ENCODE data around the gene ACTR3. TPM values are rescaled to one million over a fixed set of nuclear protein-coding genes. Genes with fewer than 3 reads are reported as not detected.
"Not testable (repeated sequence)": the region's sequence is repeated elsewhere in the genome, so short reads cannot be mapped to it uniquely, and the experiment has no call there.

ACTR3 gene
- total and polyA plus RNA-seq, 9 donors = 85.9 to 148 (median 116) TPM

GRCh38 chr2:113918229-113918628 lies 28.3 kb downstream of the ACTR3 start:
- Histone ChIP-seq H3K4me1 (ENCODE audit: control insufficient read depth, insufficient read depth, low read length) (no peaks in the 10 kb centered on the region), H3K27ac (ENCODE audit: low read length) (no peak overlapping the region), H3K4me3 (ENCODE audit: low read length) (no peak overlapping the region), H3K27me3 (ENCODE audit: control insufficient read depth, insufficient read depth, low read length) (no peaks in the 10 kb centered on the region), H3K9me3 (replicated peaks; ENCODE audit: control insufficient read depth, low read depth, low read length) (no peaks in the 10 kb centered on the region), H3K36me3 (ENCODE audit: control insufficient read depth, insufficient read depth, low read length) (peaks cover 8% of the 10 kb centered on the region)
- WGBS (ENCODE audit: insufficient coverage) = no CpG with 5 or more reads among the region's 1 CpG
- no peak for DNase-seq

GRCh38 chr2:113920996-113921395 lies 31.1 kb downstream of the ACTR3 start:
- Histone ChIP-seq H3K4me1 (ENCODE audit: control insufficient read depth, insufficient read depth, low read length) (no peaks in the 10 kb centered on the region), H3K27me3 (ENCODE audit: control insufficient read depth, insufficient read depth, low read length) (no peaks in the 10 kb centered on the region), H3K36me3 (ENCODE audit: control insufficient read depth, insufficient read depth, low read length) (peaks cover 12% of the 10 kb centered on the region), H3K4me3 (ENCODE audit: low read length) (no peak overlapping the region), H3K27ac (ENCODE audit: low read length) (no peak overlapping the region), H3K9me3 (replicated peaks; ENCODE audit: control insufficient read depth, low read depth, low read length) (no peaks in the 10 kb centered on the region)
- WGBS (ENCODE audit: insufficient coverage) = no CpG with 5 or more reads among the region's 3 CpGs
- DNase-seq = no peak

- WGBS (ENCODE audit: insufficient coverage) = 93% methylated on average over 6 of the region's 6 CpGs
- Histone ChIP-seq H3K27ac (ENCODE audit: low read length) (no peak overlapping the region), H3K36me3 (ENCODE audit: control insufficient read depth, insufficient read depth, low read length) (peaks cover 15% of the 10 kb centered on the region), H3K4me3 (ENCODE audit: low read length) (no peak overlapping the region), H3K9me3 (replicated peaks; ENCODE audit: control insufficient read depth, low read depth, low read length) (no peaks in the 10 kb centered on the region), H3K4me1 (ENCODE audit: control insufficient read depth, insufficient read depth, low read length) (no peaks in the 10 kb centered on the region), H3K27me3 (ENCODE audit: control insufficient read depth, insufficient read depth, low read length) (no peaks in the 10 kb centered on the region)
- DNase-seq = no peak
These were observed 32.4 kb downstream of the ACTR3 start for GRCh38 chr2:113922335-113922734.

- 100% methylated on average over 1 of the region's 3 CpGs for WGBS (ENCODE audit: insufficient coverage)
These were observed 32.9 kb downstream of the ACTR3 start for GRCh38 chr2:113922784-113923183.

GRCh38 chr2:113925884-113926283 lies 36.0 kb downstream of the ACTR3 start:
- Histone ChIP-seq H3K36me3 (ENCODE audit: control insufficient read depth, insufficient read depth, low read length) (peaks cover 17% of the 10 kb centered on the region), H3K27ac (ENCODE audit: low read length) (no peak overlapping the region), H3K9me3 (replicated peaks; ENCODE audit: control insufficient read depth, low read depth, low read length) (no peaks in the 10 kb centered on the region), H3K4me1 (ENCODE audit: control insufficient read depth, insufficient read depth, low read length) (no peaks in the 10 kb centered on the region), H3K4me3 (ENCODE audit: low read length) (no peak overlapping the region), H3K27me3 (ENCODE audit: control insufficient read depth, insufficient read depth, low read length) (no peaks in the 10 kb centered on the region)
- DNase-seq = no peak
- 100% methylated on average over 2 of the region's 6 CpGs for WGBS (ENCODE audit: insufficient coverage)

More at GRCh38 chr2:113922784-113923183, 32.9 kb downstream of the ACTR3 start:
- Histone ChIP-seq H3K36me3 (ENCODE audit: control insufficient read depth, insufficient read depth, low read length) (peaks cover 13% of the 10 kb centered on the region), H3K27me3 (ENCODE audit: control insufficient read depth, insufficient read depth, low read length) (no peaks in the 10 kb centered on the region), H3K9me3 (replicated peaks; ENCODE audit: control insufficient read depth, low read depth, low read length) (no peaks in the 10 kb centered on the region), H3K4me1 (ENCODE audit: control insufficient read depth, insufficient read depth, low read length) (no peaks in the 10 kb centered on the region), H3K4me3 (ENCODE audit: low read length) (no peak overlapping the region), H3K27ac (ENCODE audit: low read length) (no peak overlapping the region)
- no peak for DNase-seq

- DNase-seq = no peak
These were observed 36.4 kb downstream of the ACTR3 start for GRCh38 chr2:113926314-113926713.

GRCh38 chr2:113930448-113930847 lies 40.6 kb downstream of the ACTR3 start:
- no CpG with 5 or more reads among the region's 1 CpG for WGBS (ENCODE audit: insufficient coverage)
- no peaks in the 10 kb centered on the region for H3K4me1 ChIP-seq (ENCODE audit: control insufficient read depth, insufficient read depth, low read length)

More at GRCh38 chr2:113926314-113926713, 36.4 kb downstream of the ACTR3 start:
- Histone ChIP-seq H3K9me3 (replicated peaks; ENCODE audit: control insufficient read depth, low read depth, low read length) (no peaks in the 10 kb centered on the region), H3K4me1 (ENCODE audit: control insufficient read depth, insufficient read depth, low read length) (no peaks in the 10 kb centered on the region), H3K27me3 (ENCODE audit: control insufficient read depth, insufficient read depth, low read length) (no peaks in the 10 kb centered on the region), H3K36me3 (ENCODE audit: control insufficient read depth, insufficient read depth, low read length) (peaks cover 17% of the 10 kb centered on the region), H3K27ac (ENCODE audit: low read length) (no peak overlapping the region), H3K4me3 (ENCODE audit: low read length) (no peak overlapping the region)
- WGBS (ENCODE audit: insufficient coverage) = 83% methylated on average over 1 of the region's 3 CpGs

GRCh38 chr2:113937501-113937900 lies 47.6 kb downstream of the ACTR3 start:
- Histone ChIP-seq H3K9me3 (replicated peaks; ENCODE audit: control insufficient read depth, low read depth, low read length) (peaks cover 14% of the 10 kb centered on the region), H3K36me3 (ENCODE audit: control insufficient read depth, insufficient read depth, low read length) (peaks cover 26% of the 10 kb centered on the region), H3K4me1 (ENCODE audit: control insufficient read depth, insufficient read depth, low read length) (no peaks in the 10 kb centered on the region), H3K27ac (ENCODE audit: low read length) (no peak overlapping the region), H3K27me3 (ENCODE audit: control insufficient read depth, insufficient read depth, low read length) (no peaks in the 10 kb centered on the region), H3K4me3 (ENCODE audit: low read length) (no peak overlapping the region)
- no peak for DNase-seq

More at GRCh38 chr2:113930448-113930847, 40.6 kb downstream of the ACTR3 start:
- H3K36me3 ChIP-seq (ENCODE audit: control insufficient read depth, insufficient read depth, low read length) = peaks cover 20% of the 10 kb centered on the region
- no peak overlapping the region for H3K27ac ChIP-seq (ENCODE audit: low read length)
- H3K4me3 ChIP-seq (ENCODE audit: low read length) = no peak overlapping the region
- H3K9me3 ChIP-seq (replicated peaks; ENCODE audit: control insufficient read depth, low read depth, low read length) = no peaks in the 10 kb centered on the region
- DNase-seq = no peak
- no peaks in the 10 kb centered on the region for H3K27me3 ChIP-seq (ENCODE audit: control insufficient read depth, insufficient read depth, low read length)

GRCh38 chr2:113940891-113941290 lies 51.0 kb downstream of the ACTR3 start:
- Histone ChIP-seq H3K4me1 (ENCODE audit: control insufficient read depth, insufficient read depth, low read length) (no peaks in the 10 kb centered on the region), H3K4me3 (ENCODE audit: low read length) (no peak overlapping the region), H3K9me3 (replicated peaks; ENCODE audit: control insufficient read depth, low read depth, low read length) (peaks cover 14% of the 10 kb centered on the region), H3K27me3 (ENCODE audit: control insufficient read depth, insufficient read depth, low read length) (no peaks in the 10 kb centered on the region), H3K27ac (ENCODE audit: low read length) (no peak overlapping the region), H3K36me3 (ENCODE audit: control insufficient read depth, insufficient read depth, low read length) (peaks cover 28% of the 10 kb centered on the region)
- DNase-seq = no peak
- WGBS (ENCODE audit: insufficient coverage) = 95% methylated on average over 3 of the region's 5 CpGs

GRCh38 chr2:113945784-113946183 lies 55.9 kb downstream of the ACTR3 start:
- not testable (repeated sequence) for DNase-seq; H3K9me3 ChIP-seq (replicated peaks; ENCODE audit: control insufficient read depth, low read depth, low read length); H3K27me3 ChIP-seq (ENCODE audit: control insufficient read depth, insufficient read depth, low read length); H3K4me1 ChIP-seq (ENCODE audit: control insufficient read depth, insufficient read depth, low read length); H3K4me3 ChIP-seq (ENCODE audit: low read length); H3K27ac ChIP-seq (ENCODE audit: low read length)
- WGBS (ENCODE audit: insufficient coverage) = no CpG with 5 or more reads among the region's 2 CpGs
- peaks cover 27% of the 10 kb centered on the region for H3K36me3 ChIP-seq (ENCODE audit: control insufficient read depth, insufficient read depth, low read length)

GRCh38 chr2:113950906-113951305 lies 61.0 kb downstream of the ACTR3 start:
- no CpG with 5 or more reads among the region's 3 CpGs for WGBS (ENCODE audit: insufficient coverage)
- not testable (repeated sequence) for DNase-seq

More at GRCh38 chr2:113950906-113951305, 61.0 kb downstream of the ACTR3 start:
- H3K4me3 ChIP-seq (ENCODE audit: low read length); H3K27ac ChIP-seq (ENCODE audit: low read length); H3K27me3 ChIP-seq (ENCODE audit: control insufficient read depth, insufficient read depth, low read length); H3K4me1 ChIP-seq (ENCODE audit: control insufficient read depth, insufficient read depth, low read length); H3K9me3 ChIP-seq (replicated peaks; ENCODE audit: control insufficient read depth, low read depth, low read length): not testable (repeated sequence)
- peaks cover 35% of the 10 kb centered on the region for H3K36me3 ChIP-seq (ENCODE audit: control insufficient read depth, insufficient read depth, low read length)
